ENCODE results near the gene BHLHE23. TPM values are rescaled to one million over a fixed set of nuclear protein-coding genes. Genes with fewer than 3 reads are reported as not detected.

BHLHE23 gene
- total RNA-seq, 3 donors from 2014 or later (not counting 1 experiment from before 2014, with no cell fraction given) = not detected

DNA sequence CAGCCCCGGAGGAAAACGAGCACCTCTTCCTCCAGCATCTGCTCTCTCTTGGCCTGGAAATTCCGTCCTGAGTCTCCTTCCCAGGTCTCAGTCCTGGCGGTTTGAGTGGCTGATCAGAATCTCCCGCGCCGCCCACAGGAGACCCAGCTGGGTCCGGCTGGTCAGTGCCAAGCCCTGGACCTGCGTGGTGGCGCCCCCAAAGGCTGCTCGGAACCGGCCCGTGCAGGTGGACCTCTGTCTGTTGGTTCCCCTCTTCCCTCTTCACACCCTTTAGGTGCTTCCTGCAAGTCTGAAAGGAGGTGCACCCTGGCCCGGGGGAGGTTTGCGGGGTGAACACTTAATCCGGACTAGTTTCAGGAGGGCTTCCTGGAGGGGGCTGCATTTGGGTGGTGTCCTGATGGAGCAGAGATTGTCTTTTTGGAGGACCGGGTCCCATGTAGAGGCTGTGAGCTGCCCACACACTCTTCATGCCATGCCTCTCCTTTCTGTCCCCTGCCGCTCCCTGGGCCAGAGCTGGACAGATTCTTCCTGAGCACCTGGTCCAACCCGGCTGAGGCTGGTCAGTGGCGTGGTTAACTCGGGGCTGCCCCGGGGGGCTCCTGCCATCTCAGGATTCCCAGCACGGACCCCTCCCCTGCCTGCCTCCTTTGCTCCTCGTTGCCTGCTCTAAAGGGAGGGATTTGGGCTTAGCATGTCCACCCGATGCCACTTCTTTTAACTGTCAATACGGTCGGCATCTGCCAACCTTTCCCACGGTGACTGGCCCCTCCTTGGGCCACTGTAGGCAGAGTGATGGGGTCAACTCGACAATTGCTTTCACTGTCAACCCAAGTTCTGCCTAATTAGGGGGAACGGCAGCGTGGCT, 16.5 kb upstream of the BHLHE23 start:
- Histone ChIP-seq H3K9me3 (ENCODE audit: control insufficient read depth, insufficient read depth, low read length) (no peaks in the 10 kb centered on the region), H3K36me3 (ENCODE audit: control insufficient read depth, insufficient read depth, low read length) (no peaks in the 10 kb centered on the region), H3K4me3 (ENCODE audit: low read length) (no peak overlapping the region), H3K4me1 (ENCODE audit: control insufficient read depth, insufficient read depth, low read length) (peaks cover 4% of the 10 kb centered on the region), H3K27ac (ENCODE audit: low read length) (no peak overlapping the region), H3K27me3 (ENCODE audit: control insufficient read depth, insufficient read depth, low read length) (peaks cover 14% of the 10 kb centered on the region)
- ATAC-seq = no peak
- no peaks in the 10 kb centered on the region for H3K9me3 Mint-ChIP-seq
- no peak for DNase-seq
- no peaks in the 10 kb centered on the region for H3K36me3 Mint-ChIP-seq
- no peak overlapping the region for H3K27ac Mint-ChIP-seq
- intact Hi-C loops (cut with micrococcal nuclease) = no loop called here
- H3K4me1 Mint-ChIP-seq = no peaks in the 10 kb centered on the region
- no peak overlapping the region for H3K4me3 Mint-ChIP-seq
- TF ChIP-seq, protein P1, sequence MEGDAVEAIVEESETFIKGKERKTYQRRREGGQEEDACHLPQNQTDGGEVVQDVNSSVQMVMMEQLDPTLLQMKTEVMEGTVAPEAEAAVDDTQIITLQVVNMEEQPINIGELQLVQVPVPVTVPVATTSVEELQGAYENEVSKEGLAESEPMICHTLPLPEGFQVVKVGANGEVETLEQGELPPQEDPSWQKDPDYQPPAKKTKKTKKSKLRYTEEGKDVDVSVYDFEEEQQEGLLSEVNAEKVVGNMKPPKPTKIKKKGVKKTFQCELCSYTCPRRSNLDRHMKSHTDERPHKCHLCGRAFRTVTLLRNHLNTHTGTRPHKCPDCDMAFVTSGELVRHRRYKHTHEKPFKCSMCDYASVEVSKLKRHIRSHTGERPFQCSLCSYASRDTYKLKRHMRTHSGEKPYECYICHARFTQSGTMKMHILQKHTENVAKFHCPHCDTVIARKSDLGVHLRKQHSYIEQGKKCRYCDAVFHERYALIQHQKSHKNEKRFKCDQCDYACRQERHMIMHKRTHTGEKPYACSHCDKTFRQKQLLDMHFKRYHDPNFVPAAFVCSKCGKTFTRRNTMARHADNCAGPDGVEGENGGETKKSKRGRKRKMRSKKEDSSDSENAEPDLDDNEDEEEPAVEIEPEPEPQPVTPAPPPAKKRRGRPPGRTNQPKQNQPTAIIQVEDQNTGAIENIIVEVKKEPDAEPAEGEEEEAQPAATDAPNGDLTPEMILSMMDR (IDR thresholded peaks at IDR 0.05) = no peak
- WGBS (ENCODE audit: insufficient coverage) = 84% methylated on average over 31 of the region's 31 CpGs
- peaks cover 22 to 43% of the 10 kb centered on the region in 2 donors for H3K27me3 Mint-ChIP-seq (ENCODE audit: low read depth in 2 of 2)

- Mint-ChIP-seq H3K9me3 (no peaks in the 10 kb centered on the region), H3K4me1 (no peaks in the 10 kb centered on the region), H3K4me3 (no peak overlapping the region), H3K36me3 (no peaks in the 10 kb centered on the region), H3K27ac (no peak overlapping the region), H3K27me3 (ENCODE audit: low read depth in 2 of 2) (peaks cover 22 to 37% of the 10 kb centered on the region in 2 donors)
- ATAC-seq (no peak), DNase-seq (no peak)
- intact Hi-C loops (cut with micrococcal nuclease) = no loop called here
- TF ChIP-seq, protein P1 (IDR thresholded peaks at IDR 0.05) = no peak
- Histone ChIP-seq H3K36me3 (ENCODE audit: control insufficient read depth, insufficient read depth, low read length) (no peaks in the 10 kb centered on the region), H3K4me1 (ENCODE audit: control insufficient read depth, insufficient read depth, low read length) (peaks cover 4% of the 10 kb centered on the region), H3K27ac (ENCODE audit: low read length) (no peak overlapping the region), H3K27me3 (ENCODE audit: control insufficient read depth, insufficient read depth, low read length) (peaks cover 12% of the 10 kb centered on the region), H3K4me3 (ENCODE audit: low read length) (no peak overlapping the region), H3K9me3 (ENCODE audit: control insufficient read depth, insufficient read depth, low read length) (no peaks in the 10 kb centered on the region)
- 73% methylated on average over 12 of the region's 12 CpGs for WGBS (ENCODE audit: insufficient coverage)
These were observed 15.7 kb upstream of the BHLHE23 start for GRCh38 chr20:63022501-63022900.

GRCh38 chr20:63021356-63022321, 14.9 kb upstream of the BHLHE23 start:
- Mint-ChIP-seq H3K27ac (no peak overlapping the region), H3K4me3 (no peak overlapping the region), H3K9me3 (no peaks in the 10 kb centered on the region), H3K36me3 (no peaks in the 10 kb centered on the region), H3K27me3 (ENCODE audit: low read depth in 2 of 2) (peaks cover 22 to 31% of the 10 kb centered on the region in 2 donors), H3K4me1 (no peaks in the 10 kb centered on the region)
- DNase-seq (no peak), ATAC-seq (no peak)
- intact Hi-C loops (cut with micrococcal nuclease) = no loop called here
- no peak overlapping the region for H3K4me3 ChIP-seq (ENCODE audit: low read length)
- no peak overlapping the region for H3K27ac ChIP-seq (ENCODE audit: low read length)
- no peaks in the 10 kb centered on the region for H3K9me3 ChIP-seq (ENCODE audit: control insufficient read depth, insufficient read depth, low read length)
- H3K36me3 ChIP-seq (ENCODE audit: control insufficient read depth, insufficient read depth, low read length) = no peaks in the 10 kb centered on the region
- TF ChIP-seq, protein P1 (IDR thresholded peaks at IDR 0.05) = no peak
- WGBS (ENCODE audit: insufficient coverage) = 84% methylated on average over 36 of the region's 40 CpGs
- peaks cover 4% of the 10 kb centered on the region for H3K4me1 ChIP-seq (ENCODE audit: control insufficient read depth, insufficient read depth, low read length)
- peaks cover 5% of the 10 kb centered on the region for H3K27me3 ChIP-seq (ENCODE audit: control insufficient read depth, insufficient read depth, low read length)

All from natural killer cell (primary cell).